ENCODE measurements around the gene DOCK4. TPM values are rescaled to one million over a fixed set of nuclear protein-coding genes. Genes with fewer than 3 reads are reported as not detected.
A peak's percentile ranks its signal among the peaks of the same experiment; 100 is the strongest.

Gene DOCK4
- total and polyA plus RNA-seq, 2 of the 8 experiments (the other 6 are each of a cell fraction or from before 2014, with no cell fraction given), result 5.1 to 23.6 TPM

DNA sequence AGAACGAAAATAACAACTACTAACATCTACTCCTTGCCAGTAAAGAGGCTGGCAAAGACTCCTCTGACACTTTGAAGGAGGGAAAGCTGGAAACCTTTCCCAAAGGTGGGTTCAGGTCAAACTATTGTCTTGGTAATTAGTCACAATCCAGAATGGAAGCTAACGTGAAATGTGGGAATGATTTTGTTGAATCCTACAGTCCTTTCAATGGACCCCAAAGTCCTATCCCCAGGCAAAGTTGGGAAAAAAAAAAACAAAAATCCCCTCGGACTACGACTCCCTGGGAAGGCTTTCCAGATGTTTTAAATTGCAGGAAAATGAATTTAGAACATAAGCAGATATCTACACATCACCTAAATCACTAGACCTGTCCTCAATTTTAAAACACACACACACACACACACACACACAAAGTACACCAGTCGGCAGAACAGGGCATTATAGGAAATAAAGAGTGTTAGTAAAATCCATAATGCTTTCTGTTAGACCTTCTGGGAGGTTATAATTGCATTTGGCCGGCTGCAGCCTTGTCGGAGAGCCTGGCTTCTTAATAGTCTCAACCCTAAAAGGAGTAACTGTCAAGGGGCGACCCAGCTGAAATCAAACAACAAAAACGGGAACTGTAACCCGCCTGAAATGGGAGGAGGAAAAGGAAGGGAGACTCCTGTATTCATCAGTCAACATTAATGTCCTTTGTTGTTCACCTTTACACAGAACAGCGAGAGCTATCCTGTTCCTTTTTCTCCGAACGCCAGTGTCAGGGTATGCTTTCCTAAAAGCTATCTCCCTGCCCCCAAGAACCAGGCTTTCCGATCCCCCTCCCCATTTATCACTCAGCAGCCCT lies 1.5 kb downstream of the DOCK4 start:
- Histone ChIP-seq H3K79me1 (ENCODE audit: low read depth, low read length) (peaks cover 3% of the 10 kb centered on the region; the same call in 1 of the 2 replicates), H4K5ac (ENCODE audit: insufficient read length, low read depth, low read length) (no peak overlapping the region), H3K4me1 (replicated peaks in 1 of 4; ENCODE audit: control insufficient read depth in 3 of 4, insufficient read depth in 4 of 4, low read length in 3 of 4) (peaks cover 0 to 11% (median 7%) of the 10 kb centered on the region in 4 experiments; a peak in 5 of 7 replicates), H4K91ac (replicated peaks; ENCODE audit: insufficient read length, low read length) (no peak overlapping the region), H3K18ac (ENCODE audit: extremely low read depth, low read length) (no peak overlapping the region), H3K56ac (replicated peaks; ENCODE audit: insufficient read length, low read depth, low read length) (no peak overlapping the region), H3K4me2 (ENCODE audit: insufficient read depth in 1 of 2, low read depth in 2 of 2, low read length in 2 of 2) (peak overlapping the region; percentile 83 to 99), H3K23ac (ENCODE audit: insufficient read length) (no peak overlapping the region), H2BK20ac (ENCODE audit: low read length) (no peak overlapping the region), H3K36me3 (ENCODE audit: control insufficient read depth in 2 of 4, insufficient read depth in 4 of 4, low read length in 3 of 4) (no peaks in the 10 kb centered on the region), H4K20me1 (replicated peaks in 1 of 2; ENCODE audit: control insufficient read depth in 1 of 2, insufficient read depth in 2 of 2, low read length in 2 of 2) (no peaks in the 10 kb centered on the region), H3K4me3 (ENCODE audit: extremely low read depth in 1 of 4, insufficient read depth in 2 of 4, low read depth in 3 of 4, low read length in 4 of 4) (peak overlapping the region; percentile 93 to 99 (median 95)), H2BK12ac (ENCODE audit: low read depth, low read length) (no peak overlapping the region), H3K14ac (ENCODE audit: insufficient read length) (no peak overlapping the region), H3K27me3 (replicated peaks in 1 of 4; ENCODE audit: control insufficient read depth in 3 of 4, extremely low read depth in 1 of 4, insufficient read depth in 3 of 4, low read length in 3 of 4) (no peaks in the 10 kb centered on the region; a peak in 1 of 7 replicates), H4K8ac (ENCODE audit: extremely low read depth, insufficient read depth, low read length) (no peak overlapping the region), H2AFZ (ENCODE audit: low read length) (no peak overlapping the region), H3K9me3 (ENCODE audit: insufficient read depth in 2 of 2, low read depth in 1 of 2, low read length in 1 of 2) (no peaks in the 10 kb centered on the region), H3K4ac (replicated peaks; ENCODE audit: insufficient read length, low read depth, low read length) (no peak overlapping the region), H3K9ac (replicated peaks in 1 of 4; ENCODE audit: extremely low read depth in 1 of 4, low read depth in 3 of 4, low read length in 3 of 4) (peak overlapping the region in 1 of 4 experiments; percentile 31; a peak in 3 of 7 replicates), H2BK120ac (replicated peaks; ENCODE audit: low read depth, low read length) (no peak overlapping the region), H2BK15ac (ENCODE audit: low read length) (no peak overlapping the region), H3K23me2 (ENCODE audit: low read depth, low read length) (peaks cover 21% of the 10 kb centered on the region), H3K27ac (ENCODE audit: low read depth, low read length) (no peak overlapping the region), H3K79me2 (ENCODE audit: control insufficient read depth in 1 of 2, insufficient read depth in 2 of 2, low read length in 2 of 2) (peaks cover 5 to 72% of the 10 kb centered on the region in 2 experiments; a peak in 3 of 4 replicates), H2BK5ac (ENCODE audit: low read depth, low read length) (no peak overlapping the region), H2AK5ac (ENCODE audit: low read depth, low read length) (no peak overlapping the region)
- ChIA-PET CTCF (ENCODE audit: partially characterized antibody) (interaction anchor here (0.8 to 1.4 kb wide), 6 partner anchors 10 to 452 kb away, joined by 3 to 5 read pairs (median 3); no protein-coding TSS in a partner anchor), POLR2A (ENCODE audit: partially characterized antibody) (interaction anchor here (0.6 to 4.6 kb wide), 13 partner anchors 8 to 448 kb away, joined by 3 to 29 read pairs (median 4); partner anchors contain the start of gene IFRD1)
- DNase-seq (ENCODE audit: low read depth in 1 of 2, low spot score in 2 of 2) (no peak), FAIRE-seq (no peak)
- TF ChIP-seq CHD1 (IDR thresholded peaks at IDR 0.05; ENCODE audit: low read depth, low read length) (no peak), POLR2A (IDR thresholded peaks at IDR 0.05; ENCODE audit: control extremely low read depth in 1 of 2, low read depth in 2 of 2, low read length in 2 of 2) (no peak), SP2 (IDR thresholded peaks at IDR 0.05; ENCODE audit: low read length) (no peak), EGR1 (IDR thresholded peaks at IDR 0.05; ENCODE audit: borderline replicate concordance, low read depth, low read length) (no peak), SIN3A (conservative IDR thresholded peaks at IDR 0.05 in 1 of 2, IDR thresholded peaks at IDR 0.05 in 1 of 2; ENCODE audit: low read depth in 1 of 2, low read length in 2 of 2) (no peak)
- 2% methylated on average over 14 of the region's 14 CpGs; no CpG with 5 or more reads in 1 of the 2 experiments for WGBS, 2 experiments (ENCODE audit: extremely low coverage in 1 of 2, insufficient coverage in 1 of 2, insufficient read length in 1 of 2, insufficient replicate concordance in 2 of 2, low coverage in 1 of 2, low lambda C conversion rate in 2 of 2, missing lambda C conversion rate in 1 of 2)

Data from H1 (cell line).